ENCODE results near the gene LETMD1. TPM values are rescaled to one million over a fixed set of nuclear protein-coding genes. Genes with fewer than 3 reads are reported as not detected.

LETMD1 gene
- total RNA-seq, 2 experiments from 2014 or later: 51.8 to 54.1 TPM

DNA sequence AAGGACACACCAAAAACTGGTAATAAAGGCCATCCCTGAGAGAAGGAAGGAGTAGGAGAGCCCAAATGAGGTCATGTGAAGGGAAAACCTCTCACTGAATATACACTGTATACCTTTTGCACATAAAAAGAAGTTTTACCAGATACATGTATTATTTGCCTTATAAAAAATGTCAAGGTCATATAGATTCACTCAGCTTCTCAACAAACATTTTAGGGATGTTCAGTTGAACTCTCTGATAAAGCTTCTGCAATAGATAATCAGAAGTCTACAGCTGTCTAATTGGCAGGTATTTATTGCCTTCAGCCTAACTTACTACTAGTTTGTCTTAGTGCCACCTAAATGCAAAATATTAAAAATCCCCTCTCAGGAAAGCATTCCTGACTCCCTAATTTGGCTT lies 30.7 kb upstream of the LETMD1 start:
- H3K9me3 Mint-ChIP-seq: no peaks in the 10 kb centered on the region
- H3K27me3 Mint-ChIP-seq: no peaks in the 10 kb centered on the region
- H3K36me3 Mint-ChIP-seq (ENCODE audit: low read depth): peaks cover 6% of the 10 kb centered on the region
- intact Hi-C loops (cut with DNase I, micrococcal nuclease): no loop called here
- CTCF ChIA-PET: no interaction called here
- Histone ChIP-seq H3K4me1 (ENCODE audit: insufficient read depth, low read length) (peaks cover 25% of the 10 kb centered on the region), H3K36me3 (ENCODE audit: insufficient read depth, low read length) (peaks cover 4% of the 10 kb centered on the region), H3K9me3 (ENCODE audit: control insufficient read depth in 1 of 2, insufficient read depth in 1 of 2, low read length in 2 of 2) (no peaks in the 10 kb centered on the region), H3K4me3 (ENCODE audit: low read length) (no peak overlapping the region), H3K27me3 (ENCODE audit: control insufficient read depth in 1 of 2, insufficient read depth in 2 of 2, low read length in 2 of 2) (no peaks in the 10 kb centered on the region), H3K27ac (ENCODE audit: low read depth in 1 of 2, low read length in 2 of 2) (no peak overlapping the region)
- TF ChIP-seq, protein P1, sequence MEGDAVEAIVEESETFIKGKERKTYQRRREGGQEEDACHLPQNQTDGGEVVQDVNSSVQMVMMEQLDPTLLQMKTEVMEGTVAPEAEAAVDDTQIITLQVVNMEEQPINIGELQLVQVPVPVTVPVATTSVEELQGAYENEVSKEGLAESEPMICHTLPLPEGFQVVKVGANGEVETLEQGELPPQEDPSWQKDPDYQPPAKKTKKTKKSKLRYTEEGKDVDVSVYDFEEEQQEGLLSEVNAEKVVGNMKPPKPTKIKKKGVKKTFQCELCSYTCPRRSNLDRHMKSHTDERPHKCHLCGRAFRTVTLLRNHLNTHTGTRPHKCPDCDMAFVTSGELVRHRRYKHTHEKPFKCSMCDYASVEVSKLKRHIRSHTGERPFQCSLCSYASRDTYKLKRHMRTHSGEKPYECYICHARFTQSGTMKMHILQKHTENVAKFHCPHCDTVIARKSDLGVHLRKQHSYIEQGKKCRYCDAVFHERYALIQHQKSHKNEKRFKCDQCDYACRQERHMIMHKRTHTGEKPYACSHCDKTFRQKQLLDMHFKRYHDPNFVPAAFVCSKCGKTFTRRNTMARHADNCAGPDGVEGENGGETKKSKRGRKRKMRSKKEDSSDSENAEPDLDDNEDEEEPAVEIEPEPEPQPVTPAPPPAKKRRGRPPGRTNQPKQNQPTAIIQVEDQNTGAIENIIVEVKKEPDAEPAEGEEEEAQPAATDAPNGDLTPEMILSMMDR (IDR thresholded peaks at IDR 0.05): no peak
- POLR2A ChIA-PET: no interaction called here
- H3K4me3 Mint-ChIP-seq: no peak overlapping the region
- DNase-seq (no peak), ATAC-seq (ENCODE audit: poor library complexity) (no peak)
- H3K4me1 Mint-ChIP-seq (ENCODE audit: low read depth): peaks cover 54% of the 10 kb centered on the region
- H3K27ac Mint-ChIP-seq: no peak overlapping the region

DNA sequence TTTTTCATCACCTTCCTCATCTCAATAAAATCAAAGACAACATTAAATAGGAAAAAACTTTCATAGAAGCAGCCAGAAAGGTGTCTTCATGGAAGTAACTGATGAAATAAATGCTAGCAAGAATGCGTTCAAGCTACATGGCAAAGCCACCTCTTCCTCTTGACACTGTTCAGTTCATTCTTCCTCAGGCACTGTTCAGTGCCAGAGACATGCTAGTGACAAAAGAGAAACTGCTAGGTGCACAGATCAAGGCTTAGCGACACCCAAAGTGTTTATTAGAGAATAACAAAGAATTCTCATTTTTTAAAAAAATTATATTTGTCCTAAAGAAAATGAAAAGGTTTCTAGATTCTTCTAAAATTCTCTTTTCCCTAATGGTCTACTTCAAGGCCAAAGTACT lies 29.2 kb upstream of the LETMD1 start:
- H3K27me3 ChIP-seq (ENCODE audit: control insufficient read depth in 1 of 2, insufficient read depth in 2 of 2, low read length in 2 of 2): no peaks in the 10 kb centered on the region
- POLR2A ChIA-PET: interaction anchor here (2.5 kb wide), 1 partner anchor 10 kb away, joined by 9 read pairs; no protein-coding TSS in a partner anchor
- Mint-ChIP-seq H3K9me3 (no peaks in the 10 kb centered on the region), H3K4me1 (ENCODE audit: low read depth) (peaks cover 55% of the 10 kb centered on the region), H3K27me3 (no peaks in the 10 kb centered on the region), H3K27ac (peak overlapping the region; percentile 20), H3K36me3 (ENCODE audit: low read depth) (peaks cover 6% of the 10 kb centered on the region), H3K4me3 (no peak overlapping the region)
- H3K27ac ChIP-seq (ENCODE audit: low read depth in 1 of 2, low read length in 2 of 2): no peak overlapping the region
- no peaks in the 10 kb centered on the region for H3K9me3 ChIP-seq (ENCODE audit: control insufficient read depth in 1 of 2, insufficient read depth in 1 of 2, low read length in 2 of 2)
- peaks cover 4% of the 10 kb centered on the region for H3K36me3 ChIP-seq (ENCODE audit: insufficient read depth, low read length)
- H3K4me1 ChIP-seq (ENCODE audit: insufficient read depth, low read length): peaks cover 31% of the 10 kb centered on the region
- H3K4me3 ChIP-seq (ENCODE audit: low read length): no peak overlapping the region
- intact Hi-C loops (cut with DNase I, micrococcal nuclease): no loop called here
- ATAC-seq (ENCODE audit: poor library complexity) (no peak), DNase-seq (no peak)
- CTCF ChIA-PET: interaction anchor here (0.7 kb wide), 3 partner anchors 17 to 908 kb away, joined by 3 to 5 read pairs (median 3); no protein-coding TSS in a partner anchor
- TF ChIP-seq, protein P1 (IDR thresholded peaks at IDR 0.05): no peak

DNA sequence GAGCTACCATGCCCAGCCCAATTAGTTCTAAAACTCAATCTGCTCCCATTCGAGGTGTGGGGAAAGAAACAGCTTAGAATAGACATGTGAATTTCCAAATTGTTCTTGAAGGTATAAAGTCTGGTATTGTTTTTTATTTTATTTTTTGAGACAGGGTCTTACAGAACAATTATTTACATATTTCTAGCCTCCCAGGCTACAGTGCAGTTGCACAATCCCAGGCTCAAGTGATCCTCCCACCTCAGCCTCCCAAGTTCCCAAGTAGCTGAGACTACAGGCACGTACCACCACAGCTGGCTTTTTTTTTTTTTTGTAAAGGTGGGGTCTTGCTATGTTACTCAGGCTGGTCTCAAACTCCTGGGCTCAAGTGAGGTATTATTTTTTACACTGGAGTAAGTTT lies 28.2 kb upstream of the LETMD1 start:
- Histone ChIP-seq H3K36me3 (ENCODE audit: insufficient read depth, low read length) (peaks cover 4% of the 10 kb centered on the region), H3K9me3 (ENCODE audit: control insufficient read depth in 1 of 2, insufficient read depth in 1 of 2, low read length in 2 of 2) (no peaks in the 10 kb centered on the region), H3K27me3 (ENCODE audit: control insufficient read depth in 1 of 2, insufficient read depth in 2 of 2, low read length in 2 of 2) (no peaks in the 10 kb centered on the region), H3K27ac (ENCODE audit: low read depth in 1 of 2, low read length in 2 of 2) (no peak overlapping the region), H3K4me1 (ENCODE audit: insufficient read depth, low read length) (peaks cover 39% of the 10 kb centered on the region), H3K4me3 (ENCODE audit: low read length) (no peak overlapping the region)
- Mint-ChIP-seq H3K27me3 (no peaks in the 10 kb centered on the region), H3K36me3 (ENCODE audit: low read depth) (peaks cover 6% of the 10 kb centered on the region), H3K4me3 (no peak overlapping the region), H3K9me3 (no peaks in the 10 kb centered on the region), H3K4me1 (ENCODE audit: low read depth) (peaks cover 64% of the 10 kb centered on the region), H3K27ac (no peak overlapping the region)
- DNase-seq (no peak), ATAC-seq (ENCODE audit: poor library complexity) (no peak)
- ChIA-PET CTCF (no interaction called here), POLR2A (interaction anchor here (2.5 kb wide), 1 partner anchor 11 kb away, joined by 9 read pairs; no protein-coding TSS in a partner anchor)
- TF ChIP-seq, protein P1 (IDR thresholded peaks at IDR 0.05): no peak
- intact Hi-C loops (cut with DNase I, micrococcal nuclease): no loop called here

Measured in CD4-positive, alpha-beta T cell (primary cell).